Endothelial cell of umbilical vein (primary cell): ENCODE results near the gene AGT. TPM values are rescaled to one million over a fixed set of nuclear protein-coding genes. Genes with fewer than 3 reads are reported as not detected.

Source experiments
- BruUV-seq: library from RNA; stranded (reverse); fragments of 400-500 nt; replicated peaks from 2 replicates; lab custom pipeline; 2021; lab: Mats Ljungman, UMichigan
- CTCF ChIA-PET: fragments of 300-600, 350-600 bp; sonication (Branson Sonifier 250); formaldehyde crosslinking; loops from one replicate; lab custom pipeline; 2021; ENCODE audit warnings: antibody characterized with exemption, inconsistent platforms; lab: Charles Lee
- POLR2A ChIA-PET: fragments of 300-600, 350-600 bp; sonication (Branson Sonifier 250); formaldehyde crosslinking; loops from one replicate; lab custom pipeline; 2021; ENCODE audit warnings: antibody characterized with exemption, inconsistent platforms; lab: Charles Lee
- DNase-seq: peaks from one replicate; pipeline ENCODE4 v3.0.0-alpha.2; 2011; ENCODE audit warnings: low read depth, low spot score
- FAIRE-seq: peaks from 2 replicates; lab custom pipeline; 2011; peaks lifted over from hg19 to GRCh38; lab: Jason Lieb, UNC
- H2AFZ ChIP-seq: 2 replicates; pipeline ENCODE4 v1.6.0; 2012; ENCODE audit warnings: low read depth, low read length, control low read depth, inconsistent platforms
- H3K27ac ChIP-seq: 2 replicates; pipeline ENCODE4 v1.5.1; 2011; ENCODE audit warnings: low read depth, mild to moderate bottlenecking, control low read depth, low read length, moderate library complexity; ENCODE audit not compliant: insufficient read depth
- H3K27me3 ChIP-seq, 2 experiments: 2 replicates each; pipeline versions ENCODE4 v1.6.0 to v1.6.1; 2011; ENCODE audit warnings: low read length in 2 of 2, mixed read lengths in 1 of 2; ENCODE audit not compliant: control insufficient read depth in 2 of 2, insufficient read depth in 2 of 2
- H3K36me3 ChIP-seq, 2 experiments: 2 replicates in 1 of 2; 3 replicates in 1 of 2; pipeline ENCODE4 v1.5.1; 2011; ENCODE audit warnings: low read length in 2 of 2, mild to moderate bottlenecking in 1 of 2, moderate library complexity in 1 of 2; ENCODE audit not compliant: control insufficient read depth in 2 of 2, insufficient read depth in 2 of 2; ENCODE audit errors: extremely low read depth in 1 of 2
- H3K4me1 ChIP-seq: 3 replicates; pipeline ENCODE4 v1.5.1; 2011; ENCODE audit warnings: mild to moderate bottlenecking, low read length; ENCODE audit not compliant: control insufficient read depth, insufficient read depth; ENCODE audit errors: extremely low read depth
- H3K4me2 ChIP-seq: 2 replicates; pipeline ENCODE4 v1.6.1; 2011; ENCODE audit warnings: low read length, control low read depth, mixed read lengths; ENCODE audit not compliant: insufficient read depth
- H3K4me3 ChIP-seq, 3 experiments: fragments of 200-600 bp in 1 of 3; sonication (generic), shearing (Covaris generic) in 1 of 3; replicated peaks in 1 of 3; 2 replicates each; pipeline ENCODE4 v1.5.1; 2011 to 2016; ENCODE audit warnings: control low read depth in 3 of 3, low read length in 3 of 3, mild to moderate bottlenecking in 2 of 3, inconsistent platforms in 1 of 3, low read depth in 1 of 3, moderate library complexity in 1 of 3; ENCODE audit not compliant: insufficient read depth in 1 of 3
- H3K79me2 ChIP-seq: 2 replicates; pipeline ENCODE4 v1.6.0; 2012; ENCODE audit warnings: low read length, inconsistent platforms; ENCODE audit not compliant: control insufficient read depth, insufficient read depth
- H3K9ac ChIP-seq: replicated peaks from 2 replicates; pipeline ENCODE3; 2011; ENCODE audit warnings: low read length, control low read depth; ENCODE audit not compliant: insufficient read depth; ENCODE audit errors: extremely low read depth
- H3K9me1 ChIP-seq: replicated peaks from 3 replicates; pipeline ENCODE4 v1.6.0; 2011; ENCODE audit warnings: mild to moderate bottlenecking, low read length; ENCODE audit not compliant: control insufficient read depth, insufficient read depth; ENCODE audit errors: extremely low read depth
- H3K9me3 ChIP-seq: replicated peaks from 2 replicates; pipeline ENCODE4 v1.5.1; 2012; ENCODE audit warnings: low read length, inconsistent platforms; ENCODE audit not compliant: control insufficient read depth, insufficient read depth
- H4K20me1 ChIP-seq: replicated peaks from 2 replicates; pipeline ENCODE3; 2011; ENCODE audit warnings: mild to moderate bottlenecking, low read length; ENCODE audit not compliant: control insufficient read depth, insufficient read depth; ENCODE audit errors: extremely low read depth
- EZH2 ChIP-seq: IDR thresholded peaks from 2 replicates; pipeline ENCODE4 v1.6.1; 2012; ENCODE audit warnings: borderline replicate concordance, low read depth, mild to moderate bottlenecking, moderate library complexity, low read length, inconsistent platforms; ENCODE audit not compliant: severe bottlenecking
- FOS ChIP-seq: IDR thresholded peaks from 2 replicates; pipeline ENCODE4 v1.6.1; 2011; ENCODE audit warnings: mild to moderate bottlenecking, low read length, moderate library complexity, borderline replicate concordance; ENCODE audit not compliant: insufficient read depth
- GATA2 ChIP-seq: IDR thresholded peaks from 2 replicates; pipeline ENCODE4 v1.7.0; 2011; ENCODE audit warnings: low read depth, mild to moderate bottlenecking, moderate library complexity, mixed read lengths, low read length; ENCODE audit not compliant: insufficient read length, insufficient read depth
- JUN ChIP-seq: IDR thresholded peaks from 2 replicates; pipeline ENCODE4 v1.6.1; 2011; ENCODE audit warnings: borderline replicate concordance, low read depth; ENCODE audit not compliant: insufficient read length, insufficient read depth
- MYC ChIP-seq: IDR thresholded peaks from one replicate; pipeline ENCODE4 v1.6.1; 2011; ENCODE audit warnings: mild to moderate bottlenecking, low read depth, low read length
- POLR2A ChIP-seq: IDR thresholded peaks from 2 replicates; pipeline ENCODE4 v1.6.1; 2012; ENCODE audit warnings: low read depth, mild to moderate bottlenecking, control low read depth, low read length
- POLR2AphosphoS5 ChIP-seq: IDR thresholded peaks from 2 replicates; pipeline ENCODE4 v1.6.1; 2012; ENCODE audit warnings: low read depth, mild to moderate bottlenecking, control low read depth, low read length, moderate library complexity; ENCODE audit not compliant: insufficient read depth
- dilution Hi-C: fragments of 300-500 bp; cut with MboI; formaldehyde crosslinking; loops from one replicate; pipeline ENCODE4 v1.15.0; 2019; ENCODE audit warnings: low sequenced_read_pairs; ENCODE audit not compliant: extremely low pct_ligation_motif_present
- intact Hi-C: fragments of 100-400 bp; cut with micrococcal nuclease; formaldehyde crosslinking; loops from one replicate; pipeline ENCODE4 v1.10.0; 2022
- polyA plus RNA-seq, 4 experiments: library from polyadenylated mRNA; depleted of rRNA in 3 of 4; stranded (reverse) in 3 of 4; unstranded in 1 of 4; fragments of >200 nt; gene quantifications; 2 replicates each; pipeline versions ENCODE4 v1.2.1 to v1.2.3, GENCODE V29; 2011 to 2012; ENCODE audit warnings: missing spikeins in 1 of 4
- total RNA-seq: library from RNA; stranded (reverse); gene quantifications from 2 replicates; pipeline ENCODE4 v1.2.3, GENCODE V29; 2021
- TF ChIP-seq, protein P1 (sequence below): IDR thresholded peaks from 2 replicates; pipeline ENCODE4 v1.6.1; 2011; ENCODE audit not compliant: insufficient read depth, insufficient read length
- TF ChIP-seq, protein P2 (sequence below), 2 donors: IDR thresholded peaks; 1 replicate in 1 of 2; 2 replicates in 1 of 2; pipeline ENCODE4 v1.5.1; 2011; ENCODE audit warnings: low read length in 2 of 2, mild to moderate bottlenecking in 2 of 2, moderate library complexity in 2 of 2, control low read depth in 1 of 2, inconsistent platforms in 1 of 2, low read depth in 1 of 2; ENCODE audit not compliant: insufficient read depth in 1 of 2; ENCODE audit errors: extremely low read depth in 1 of 2

Gene AGT
- total and polyA plus RNA-seq, 2 donors (not counting 3 experiments of a cell fraction or from before 2014, with no cell fraction given), result not detected

DNA sequence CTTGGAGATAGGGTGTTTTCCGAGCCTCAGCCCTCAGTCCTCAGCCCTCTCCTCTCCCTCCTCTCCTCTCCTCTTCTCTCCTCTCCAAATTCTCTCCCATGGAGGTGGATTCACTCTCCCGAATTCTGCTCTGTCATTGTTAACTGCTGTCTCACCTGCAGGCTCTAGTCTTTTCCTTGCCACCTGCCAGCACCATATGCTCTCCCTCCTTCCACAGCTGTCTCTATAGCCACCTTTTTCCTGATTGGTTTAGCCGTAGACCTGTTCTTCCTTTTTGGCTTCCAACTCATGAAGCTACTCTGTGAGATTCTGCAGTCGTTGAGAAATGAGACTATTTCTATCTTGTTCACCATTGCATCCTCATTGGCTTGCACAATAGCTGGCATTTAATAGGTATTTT, 51.9 kb downstream of the AGT start:
- intact Hi-C loops (no loop called here), dilution Hi-C loops (no loop called here)
- DNase-seq, result no peak
- Histone ChIP-seq H3K9me1 (no peaks in the 10 kb centered on the region), H3K27me3 (no peaks in the 10 kb centered on the region), H3K9ac (no peak overlapping the region), H3K9me3 (no peaks in the 10 kb centered on the region), H3K27ac (no peak overlapping the region), H2AFZ (no peak overlapping the region), H3K4me1 (no peaks in the 10 kb centered on the region), H3K4me2 (no peak overlapping the region), H3K4me3 (no peak overlapping the region), H3K79me2 (no peaks in the 10 kb centered on the region), H4K20me1 (no peaks in the 10 kb centered on the region), H3K36me3 (peaks cover 8 to 12% of the 10 kb centered on the region in 2 experiments)
- FAIRE-seq, result no peak
- CTCF ChIA-PET, result no interaction called here
- TF ChIP-seq MYC (no peak), GATA2 (no peak)
- TF ChIP-seq, protein P1, sequence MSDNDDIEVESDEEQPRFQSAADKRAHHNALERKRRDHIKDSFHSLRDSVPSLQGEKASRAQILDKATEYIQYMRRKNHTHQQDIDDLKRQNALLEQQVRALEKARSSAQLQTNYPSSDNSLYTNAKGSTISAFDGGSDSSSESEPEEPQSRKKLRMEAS, result no peak
- TF ChIP-seq, protein P2, sequence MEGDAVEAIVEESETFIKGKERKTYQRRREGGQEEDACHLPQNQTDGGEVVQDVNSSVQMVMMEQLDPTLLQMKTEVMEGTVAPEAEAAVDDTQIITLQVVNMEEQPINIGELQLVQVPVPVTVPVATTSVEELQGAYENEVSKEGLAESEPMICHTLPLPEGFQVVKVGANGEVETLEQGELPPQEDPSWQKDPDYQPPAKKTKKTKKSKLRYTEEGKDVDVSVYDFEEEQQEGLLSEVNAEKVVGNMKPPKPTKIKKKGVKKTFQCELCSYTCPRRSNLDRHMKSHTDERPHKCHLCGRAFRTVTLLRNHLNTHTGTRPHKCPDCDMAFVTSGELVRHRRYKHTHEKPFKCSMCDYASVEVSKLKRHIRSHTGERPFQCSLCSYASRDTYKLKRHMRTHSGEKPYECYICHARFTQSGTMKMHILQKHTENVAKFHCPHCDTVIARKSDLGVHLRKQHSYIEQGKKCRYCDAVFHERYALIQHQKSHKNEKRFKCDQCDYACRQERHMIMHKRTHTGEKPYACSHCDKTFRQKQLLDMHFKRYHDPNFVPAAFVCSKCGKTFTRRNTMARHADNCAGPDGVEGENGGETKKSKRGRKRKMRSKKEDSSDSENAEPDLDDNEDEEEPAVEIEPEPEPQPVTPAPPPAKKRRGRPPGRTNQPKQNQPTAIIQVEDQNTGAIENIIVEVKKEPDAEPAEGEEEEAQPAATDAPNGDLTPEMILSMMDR (IDR thresholded peaks at IDR 0.05; ENCODE audit: extremely low read depth in 1 of 2, insufficient read depth in 1 of 2, low read depth in 1 of 2, low read length in 2 of 2), result no peak
- POLR2A ChIA-PET, result no interaction called here
- no TSS peak for BruUV-seq

- FAIRE-seq, result no peak
- no peaks in the 10 kb centered on the region for H3K9me3 ChIP-seq
- POLR2A ChIA-PET, result no interaction called here
- no peaks in the 10 kb centered on the region for H3K4me1 ChIP-seq
- H4K20me1 ChIP-seq, result no peaks in the 10 kb centered on the region
- CTCF ChIA-PET, result interaction anchor here (1.3 kb wide), 1 partner anchor 10 kb away, joined by 3 read pairs; no protein-coding TSS in a partner anchor
- BruUV-seq, result no TSS peak
- no peak overlapping the region for H3K27ac ChIP-seq
- TF ChIP-seq, protein P1, result no peak
- TF ChIP-seq JUN (no peak), MYC (no peak), FOS (no peak), EZH2 (no peak), POLR2AphosphoS5 (no peak), GATA2 (no peak), POLR2A (no peak)
- TF ChIP-seq, protein P2 (IDR thresholded peaks at IDR 0.05; ENCODE audit: extremely low read depth in 1 of 2, insufficient read depth in 1 of 2, low read depth in 1 of 2, low read length in 2 of 2), result no peak
- H3K4me3 ChIP-seq, result no peak overlapping the region
- H3K79me2 ChIP-seq, result peaks cover under 1% of the 10 kb centered on the region
- no peak for DNase-seq
- H2AFZ ChIP-seq, result no peak overlapping the region
- H3K27me3 ChIP-seq, result no peaks in the 10 kb centered on the region
- H3K9me1 ChIP-seq, result no peaks in the 10 kb centered on the region
- intact Hi-C loops (no loop called here), dilution Hi-C loops (no loop called here)
- H3K4me2 ChIP-seq, result no peak overlapping the region
- H3K9ac ChIP-seq, result no peak overlapping the region
- H3K36me3 ChIP-seq, result peaks cover 2% of the 10 kb centered on the region in 2 experiments
These were observed 55.2 kb downstream of the AGT start for GRCh38 chr1:230658691-230659090.
